DMS153 treated with DMSO at 0.1 percent for 48 hours (cell line): ENCODE measurements around the gene PMPCB.

Experiments
- DNase-seq: peaks from one replicate; lab custom pipeline; 2025; ENCODE audit not compliant: unreplicated experiment; lab: John Stamatoyannopoulos, UW

Gene PMPCB

DNA sequence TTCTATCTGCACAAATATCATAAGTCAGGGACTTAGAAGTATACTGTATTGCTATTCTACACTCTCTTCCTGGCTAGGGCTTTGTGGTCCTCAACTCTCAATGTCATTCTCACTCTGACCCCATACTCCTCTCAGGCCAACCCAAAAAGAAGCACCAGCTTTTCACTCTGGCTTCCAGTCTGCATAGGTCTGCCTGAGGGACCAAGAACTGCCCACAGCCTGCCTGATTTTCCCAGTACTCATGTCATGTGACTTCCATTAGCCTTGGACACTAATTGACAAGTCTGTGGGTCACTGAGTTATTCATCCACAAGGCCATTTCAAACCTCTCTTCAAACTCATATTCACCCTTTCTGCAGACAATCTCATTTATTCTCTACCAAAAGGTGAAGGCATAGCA is 19.8 kb downstream of the PMPCB start:
- no peak for DNase-seq

DNA sequence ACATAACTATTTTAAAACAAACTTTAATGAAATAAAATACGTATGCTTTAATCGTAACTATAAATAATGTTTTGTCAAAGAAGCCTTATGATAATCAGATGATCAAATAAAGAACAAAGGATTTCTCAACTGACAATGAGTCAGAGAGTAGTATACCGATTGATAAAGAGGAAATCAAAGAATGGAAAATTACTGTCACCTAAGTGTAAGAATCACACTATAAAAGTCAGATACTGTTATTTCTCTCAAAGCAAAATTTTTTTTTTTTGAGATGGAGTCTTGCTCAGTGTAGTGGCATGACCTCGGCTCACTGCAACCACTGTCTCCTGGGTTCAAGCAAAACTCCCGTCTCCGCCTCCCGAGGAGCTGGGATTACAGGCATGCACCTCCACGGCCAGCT is 28.5 kb downstream of the PMPCB start:
- no peak for DNase-seq

- no peak for DNase-seq
Measured at GRCh38 chr7:103336761-103337160, 39.5 kb downstream of the PMPCB start.

GRCh38 chr7:103338864-103339263 is 41.6 kb downstream of the PMPCB start:
- DNase-seq: no peak

- DNase-seq: no peak
Measured at GRCh38 chr7:103341466-103341865, 44.2 kb downstream of the PMPCB start.

- DNase-seq: no peak
Measured at GRCh38 chr7:103343332-103343731, 46.1 kb downstream of the PMPCB start.

DNA sequence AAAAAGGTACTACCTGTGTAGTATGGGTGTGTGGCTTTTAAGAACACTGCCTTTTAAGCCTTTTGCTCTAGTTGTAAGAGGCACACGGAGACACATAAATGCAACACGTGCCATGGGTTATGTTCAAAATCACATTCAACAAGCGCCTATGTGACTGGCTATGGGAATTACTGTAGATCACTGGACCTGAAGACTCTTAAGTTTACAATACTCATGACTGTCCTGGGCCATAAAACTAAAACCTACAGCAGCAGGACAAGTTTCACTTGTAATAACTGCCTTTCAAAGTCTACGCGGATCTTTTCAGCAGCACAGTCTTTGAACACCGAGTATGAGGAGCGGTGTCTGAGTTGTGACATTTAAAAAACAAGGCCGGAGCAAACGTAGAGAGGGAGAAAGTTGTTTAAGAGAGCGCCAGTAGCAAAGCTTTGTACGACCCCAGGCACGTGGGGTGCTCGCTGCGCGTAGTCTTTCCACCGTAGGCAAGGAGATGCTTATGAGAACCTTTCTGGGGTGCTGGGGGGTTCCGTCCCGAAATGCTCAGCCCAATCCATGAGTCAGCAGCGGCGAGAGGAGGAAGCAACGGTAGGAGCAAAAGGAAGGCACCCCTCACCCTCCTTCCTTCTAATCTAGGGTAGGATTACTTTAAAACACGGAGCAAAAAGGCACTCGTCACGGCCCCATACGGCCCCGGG is 46.7 kb downstream of the PMPCB start:
- DNase-seq: no peak

DNA sequence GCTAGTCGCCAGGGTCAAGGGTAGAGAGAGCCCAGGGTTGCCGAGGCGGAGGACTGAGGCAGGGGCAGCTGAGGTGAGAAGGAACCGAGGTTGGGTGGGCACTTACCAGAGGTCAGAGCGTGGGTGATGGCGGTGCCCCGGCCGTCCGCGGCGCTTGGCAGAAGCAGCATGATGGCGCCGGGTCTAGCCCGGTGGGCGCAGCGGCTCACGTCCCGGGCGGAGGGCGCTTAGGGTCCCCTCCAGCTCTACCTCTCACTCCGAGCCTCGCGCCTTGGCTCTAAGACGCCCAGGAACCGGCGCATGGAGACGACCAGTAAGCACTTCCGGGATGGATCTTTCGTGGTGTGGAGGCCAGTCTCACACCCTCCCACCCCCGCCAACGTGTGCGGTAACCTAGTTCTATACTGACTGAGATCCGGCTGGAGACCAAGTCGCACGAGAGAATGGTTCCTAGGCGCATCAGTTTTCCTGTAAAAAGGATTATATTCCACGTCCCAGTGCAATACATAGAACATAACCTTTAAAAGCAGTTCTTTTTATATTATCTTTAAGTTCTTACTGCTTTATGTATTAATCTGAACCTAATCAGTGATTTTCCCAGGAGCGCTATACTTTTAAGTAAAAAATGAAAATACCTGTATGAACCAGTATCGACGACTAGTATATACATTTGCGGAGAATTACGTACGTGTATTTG is 47.4 kb downstream of the PMPCB start, which contains the start of gene DNAJC2:
Gene DNAJC2 (minus strand): TSS at position 315 of the 697 bp plus-strand sequence. CDS start 145 bp downstream, at position 170.
- DNase-seq: peak; percentile 79

DNA sequence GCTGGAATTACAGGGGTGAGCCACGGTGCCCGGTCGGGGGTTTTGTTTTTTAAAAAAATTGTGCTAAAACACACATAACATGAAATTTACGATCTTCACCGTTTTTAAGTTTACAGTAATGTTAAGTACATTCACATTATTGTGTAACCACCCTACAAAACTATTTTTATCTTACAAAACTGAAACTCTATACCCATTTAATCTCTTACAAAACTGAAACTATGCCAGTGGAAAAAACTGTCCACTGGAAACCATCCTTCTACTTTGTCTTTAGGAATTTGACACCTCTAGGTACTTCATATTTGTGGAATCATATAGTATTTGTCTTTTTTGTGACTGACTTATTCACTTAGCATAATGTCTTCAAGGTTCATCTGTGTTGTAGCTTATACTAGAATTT is 49.2 kb downstream of the PMPCB start:
- no peak for DNase-seq

DNA sequence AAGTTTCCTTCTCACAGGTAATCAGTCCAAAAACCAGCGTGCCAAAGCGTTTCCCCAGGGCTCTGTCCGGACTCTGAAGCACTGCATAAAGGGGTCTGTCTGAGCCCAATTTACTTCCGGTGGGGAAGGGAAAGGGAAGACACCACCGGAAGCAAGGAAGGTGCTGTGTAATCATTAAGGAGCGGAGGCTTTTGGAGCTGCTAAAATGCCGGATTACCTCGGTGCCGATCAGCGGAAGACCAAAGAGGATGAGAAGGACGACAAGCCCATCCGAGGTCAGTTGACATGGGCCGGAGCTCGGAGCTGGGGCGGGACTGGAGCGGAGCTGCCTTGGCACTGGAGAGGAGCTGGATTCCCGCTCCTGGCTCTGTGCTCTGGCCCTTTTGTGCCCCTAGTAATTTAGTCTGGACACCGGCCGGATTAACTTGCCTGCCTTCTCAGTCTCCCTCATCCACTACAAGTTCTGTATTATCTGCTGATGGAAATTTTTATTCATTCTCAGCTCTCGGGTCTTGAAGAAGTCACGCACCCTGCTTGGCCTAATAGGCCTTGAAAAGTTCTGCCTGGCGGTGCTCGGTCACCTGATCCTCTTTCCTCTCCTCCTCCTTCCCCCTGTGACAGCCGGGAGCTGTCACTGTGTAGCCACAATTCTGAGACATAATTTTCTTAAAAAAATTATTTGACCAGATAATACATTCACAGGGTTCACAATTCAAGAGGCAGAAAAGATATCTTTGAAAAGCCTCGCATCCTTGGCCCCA is 50.5 kb downstream of the PMPCB start, which contains the start of gene PSMC2:
Gene PSMC2 (plus strand): TSS at position 137 of the 761 bp plus-strand sequence. CDS start 69 bp downstream, at position 206.
- peak; percentile 56 for DNase-seq

DNA sequence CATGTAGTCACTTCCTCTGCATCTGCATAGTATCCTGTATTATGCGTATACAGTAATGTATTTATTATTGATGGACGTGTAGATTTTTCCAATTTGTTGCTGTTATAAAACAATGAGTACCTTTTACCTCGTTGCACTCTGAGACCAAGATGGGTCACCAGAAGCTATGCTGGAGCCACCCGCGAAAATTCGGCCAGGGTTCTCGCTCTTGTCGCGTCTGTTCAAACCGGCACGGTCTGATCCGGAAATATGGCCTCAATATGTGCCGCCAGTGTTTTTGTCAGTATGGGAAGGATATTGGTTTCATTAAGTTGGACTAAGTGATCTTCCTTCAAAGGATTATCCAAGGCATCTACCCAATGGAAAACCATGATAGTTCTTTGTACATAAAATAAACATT is 51.2 kb downstream of the PMPCB start:
- DNase-seq: no peak

DNA sequence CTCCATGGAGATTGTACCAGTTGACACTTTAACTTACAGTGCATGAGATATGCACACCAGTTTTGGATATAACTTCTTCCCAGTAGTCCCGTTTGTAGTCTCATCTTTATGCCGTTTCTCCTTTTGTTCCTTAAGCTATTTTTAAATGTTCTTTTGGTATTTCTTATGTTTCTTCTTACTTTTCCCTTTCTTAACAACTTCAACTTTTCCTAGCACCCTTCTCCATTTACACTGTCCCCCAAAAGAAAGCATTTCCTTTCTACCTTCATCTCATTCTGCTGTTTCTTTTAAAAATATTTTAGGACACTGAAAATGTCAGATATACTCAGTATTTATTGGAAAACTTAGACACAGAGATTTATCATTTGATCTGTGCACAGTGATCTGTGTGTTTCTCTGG is 51.7 kb downstream of the PMPCB start:
- no peak for DNase-seq

DNA sequence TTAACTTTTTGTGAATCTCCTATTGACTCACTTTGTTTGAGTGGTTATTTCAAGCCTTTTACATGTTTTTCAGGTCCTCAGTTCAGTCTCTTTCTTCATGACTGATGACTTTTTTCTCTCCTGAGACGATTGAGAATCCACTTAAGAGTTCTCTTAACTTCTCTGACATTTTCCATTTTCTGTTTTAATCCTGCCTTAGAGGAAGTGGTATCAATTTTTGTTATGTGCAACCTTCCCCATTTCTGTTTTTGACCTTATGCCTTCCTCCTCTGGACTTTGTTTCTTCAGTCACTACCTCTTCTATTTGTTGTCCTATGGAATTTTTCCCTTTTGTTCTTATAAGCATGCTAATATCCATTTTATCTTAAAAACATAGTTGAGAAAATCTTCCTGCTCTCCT is 52.6 kb downstream of the PMPCB start:
- DNase-seq: no peak
